GM19372 (cell line): Measurements from ENCODE around the gene MICALL2.
"Not testable (repeated sequence)": the region's sequence is repeated elsewhere in the genome, so short reads cannot be mapped to it uniquely, and the experiment has no call there.

Experiments
- ATAC-seq: cut with Tn5 transposase; IDR thresholded peaks from one replicate; pipeline ENCODE4 v1.9.1; 2021; ENCODE audit warnings: mild to moderate bottlenecking, low read depth, moderate library complexity; ENCODE audit not compliant: unreplicated experiment

The MICALL2 gene

GRCh38 chr7:1450431-1450830 lies 8.8 kb downstream of the MICALL2 start:
- no peak for ATAC-seq

GRCh38 chr7:1449951-1450350 lies 9.3 kb downstream of the MICALL2 start:
- no peak for ATAC-seq

GRCh38 chr7:1449501-1449900 lies 9.8 kb downstream of the MICALL2 start:
- ATAC-seq, result no peak

GRCh38 chr7:1448958-1449357 lies 10.3 kb downstream of the MICALL2 start:
- ATAC-seq, result no peak

- ATAC-seq, result no peak
These were observed 11.6 kb downstream of the MICALL2 start for GRCh38 chr7:1447551-1448244.

GRCh38 chr7:1447112-1447511 lies 12.2 kb downstream of the MICALL2 start:
- no peak for ATAC-seq

- ATAC-seq, result no peak
These were observed 12.6 kb downstream of the MICALL2 start for GRCh38 chr7:1446620-1447032.

GRCh38 chr7:1446026-1446425 lies 13.2 kb downstream of the MICALL2 start:
- ATAC-seq, result not testable (repeated sequence)

GRCh38 chr7:1445341-1445740 lies 13.9 kb downstream of the MICALL2 start:
- ATAC-seq, result no peak

GRCh38 chr7:1444925-1445322 lies 14.3 kb downstream of the MICALL2 start:
- ATAC-seq, result no peak

- ATAC-seq, result no peak
These were observed 14.9 kb downstream of the MICALL2 start for GRCh38 chr7:1444214-1444924.

GRCh38 chr7:1443587-1444200 lies 15.6 kb downstream of the MICALL2 start:
- ATAC-seq, result not testable (repeated sequence)

- ATAC-seq, result no peak
These were observed 16.7 kb downstream of the MICALL2 start for GRCh38 chr7:1442355-1443124.

- no peak for ATAC-seq
These were observed 17.5 kb downstream of the MICALL2 start for GRCh38 chr7:1441615-1442354.

- ATAC-seq, result no peak
These were observed 18.6 kb downstream of the MICALL2 start for GRCh38 chr7:1440620-1441019.

- no peak for ATAC-seq
These were observed 19.6 kb downstream of the MICALL2 start for GRCh38 chr7:1439373-1440363.

- ATAC-seq, result no peak
These were observed 20.4 kb downstream of the MICALL2 start for GRCh38 chr7:1438821-1439220.

GRCh38 chr7:1438208-1438607 lies 21.1 kb downstream of the MICALL2 start:
- ATAC-seq, result no peak
